ENCODE results near the gene GDE1.

GRCh38 chr16:19474617-19475016 is 47.3 kb downstream of the GDE1 start:
- TF ChIP-seq CTCF (IDR thresholded peaks at IDR 0.05): no peak
- no peak for TF ChIP-seq POLR2A (IDR thresholded peaks at IDR 0.05)
